Medulla oblongata (tissue), 1 donor: Measurements from ENCODE around the gene CD52.
"Not testable (repeated sequence)": the region's sequence is repeated elsewhere in the genome, so short reads cannot be mapped to it uniquely, and the experiment has no call there.

Experiments used
- DNase-seq: peaks from one replicate; pipeline ENCODE4 v3.0.0-alpha.2; 2015; ENCODE audit errors: extremely low spot score

Gene CD52

GRCh38 chr1:26300578-26301275 is 17.0 kb upstream of the CD52 start:
- no peak for DNase-seq

GRCh38 chr1:26302733-26303405 is 14.9 kb upstream of the CD52 start:
- no peak for DNase-seq

GRCh38 chr1:26305667-26306289 is 12.0 kb upstream of the CD52 start:
- no peak for DNase-seq

GRCh38 chr1:26306290-26307229 is 11.2 kb upstream of the CD52 start, which contains the start of gene UBXN11:
TSS of gene UBXN11 (minus strand) at chr1:26306636. CDS start at chr1:26302883, 3,753 bp downstream.
- DNase-seq, result peak; percentile 83

- DNase-seq, result no peak
These were observed 10.4 kb upstream of the CD52 start for GRCh38 chr1:26307363-26307781.

- not testable (repeated sequence) for DNase-seq
These were observed 9.5 kb upstream of the CD52 start for GRCh38 chr1:26307966-26308899.

GRCh38 chr1:26314501-26314900 is 3.3 kb upstream of the CD52 start:
- no peak for DNase-seq

- no peak for DNase-seq
These were observed 1.6 kb upstream of the CD52 start for GRCh38 chr1:26315874-26316850.

GRCh38 chr1:26317146-26317545 is 612 bp upstream of the CD52 start:
- DNase-seq, result no peak

GRCh38 chr1:26318338-26319064 is 743 bp downstream of the CD52 start:
- peak; percentile 63 for DNase-seq

GRCh38 chr1:26320896-26321295 is 3.1 kb downstream of the CD52 start:
- DNase-seq, result no peak

GRCh38 chr1:26321315-26322041 is 3.7 kb downstream of the CD52 start:
- DNase-seq, result peak; percentile 95

GRCh38 chr1:26322042-26322331 is 4.2 kb downstream of the CD52 start:
- DNase-seq, result no peak

GRCh38 chr1:26323382-26323781 is 5.6 kb downstream of the CD52 start:
- no peak for DNase-seq

GRCh38 chr1:26324550-26324949 is 6.8 kb downstream of the CD52 start:
- no peak for DNase-seq

GRCh38 chr1:26327956-26328362 is 10.2 kb downstream of the CD52 start:
- DNase-seq, result no peak

- no peak for DNase-seq
These were observed 10.8 kb downstream of the CD52 start for GRCh38 chr1:26328597-26328996.

GRCh38 chr1:26329380-26329779 is 11.6 kb downstream of the CD52 start:
- not testable (repeated sequence) for DNase-seq
